SK-N-SH treated with all-trans-retinoic acid at 6 μM for 48 hours (cell line): ENCODE data around the gene COBL.

Experiments used
- ARNTL ChIP-seq: fragments of 450-650 bp; formaldehyde crosslinking; IDR thresholded peaks from 2 replicates; pipeline ENCODE4 v1.5.0; 2020; ENCODE audit warnings: low read depth, mild to moderate bottlenecking, moderate library complexity, borderline replicate concordance
- CREB5 ChIP-seq: fragments of 250-450 bp; sonication (Bioruptor Pico); IDR thresholded peaks from 2 replicates; pipeline ENCODE4 v1.5.1; 2020; ENCODE audit warnings: low read depth, mild to moderate bottlenecking, moderate library complexity
- ZNF565 ChIP-seq: fragments of 450-650 bp; formaldehyde crosslinking; conservative IDR thresholded peaks from 2 replicates; pipeline ENCODE4 v1.5.0; 2020; ENCODE audit warnings: low read depth, mild to moderate bottlenecking, moderate library complexity

DNA sequence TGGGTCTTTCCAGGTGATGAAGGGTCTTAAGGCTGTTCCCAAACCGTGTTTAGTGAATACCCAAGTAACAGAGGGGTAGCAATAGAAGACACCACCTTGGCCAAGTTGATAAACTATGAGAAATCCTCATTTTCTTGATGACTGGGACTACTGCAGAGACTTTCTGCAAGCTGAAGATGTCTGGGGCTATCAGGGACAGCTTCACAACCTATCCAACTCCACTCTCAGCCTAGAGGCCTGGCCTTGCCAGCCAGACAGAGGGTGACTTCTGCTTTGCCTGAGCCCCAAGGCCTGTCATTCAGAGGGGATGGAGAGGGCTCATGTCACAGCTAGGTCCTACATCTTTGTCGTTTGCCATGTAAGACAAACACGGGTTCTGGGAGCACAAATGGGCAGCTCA lies 278.0 kb downstream of the COBL start:
- TF ChIP-seq CREB5 (CRISPR knock-in tag), result no peak
- TF ChIP-seq ARNTL (CRISPR knock-in tag), result no peak
- TF ChIP-seq ZNF565 (CRISPR knock-in tag), result no peak
